HFFc6 (cell line): ENCODE data around the gene AGPAT4. TPM values are rescaled to one million over a fixed set of nuclear protein-coding genes. Genes with fewer than 3 reads are reported as not detected.

Experiments
- DNase-seq: peaks from one replicate; pipeline ENCODE4 v3.0.0-alpha.2; 2018
- H3K27ac Mint-ChIP-seq: 2 replicates; pipeline ENCODE4 v1.8.0; 2020; ENCODE audit warnings: mild to moderate bottlenecking, mixed read lengths
- H3K27me3 Mint-ChIP-seq: 2 replicates; pipeline ENCODE4 v1.8.0; 2021; ENCODE audit warnings: mild to moderate bottlenecking, moderate library complexity, mixed read lengths; ENCODE audit not compliant: insufficient read depth
- H3K36me3 Mint-ChIP-seq: 2 replicates; pipeline ENCODE4 v1.8.0; 2021; ENCODE audit warnings: low read depth, mixed read lengths
- H3K4me1 Mint-ChIP-seq: 2 replicates; pipeline ENCODE4 v1.8.0; 2020; ENCODE audit warnings: low read depth, mixed read lengths
- H3K4me3 Mint-ChIP-seq: 2 replicates; pipeline ENCODE4 v1.8.0; 2020; ENCODE audit warnings: mild to moderate bottlenecking, moderate library complexity, mixed read lengths
- H3K9me3 Mint-ChIP-seq: 2 replicates; pipeline ENCODE4 v1.8.0; 2020; ENCODE audit warnings: mild to moderate bottlenecking, mixed read lengths
- CTCF ChIP-seq: fragments of 200-600 bp; sonication (generic); IDR thresholded peaks from 2 replicates; pipeline ENCODE4 v1.5.0; 2021; ENCODE audit warnings: antibody characterized with exemption, mild to moderate bottlenecking
- total RNA-seq, 6 experiments: library from RNA; stranded (reverse); fragmentation: NEBNext Ultra II Directional; extraction: Animal tissue kit (Norgen Biotek cat#: 25700); gene quantifications; 2 replicates in 1 of 6; 3 replicates in 5 of 6; pipeline ENCODE4 v1.2.3, GENCODE V29; 2021

AGPAT4 gene
- total RNA-seq, 6 experiments from 2014 or later = 2.3 to 4.0 (median 2.7) TPM

GRCh38 chr6:161211380-161212035 is 62.4 kb downstream of the AGPAT4 start:
- Mint-ChIP-seq H3K4me1 (peaks cover 18% of the 10 kb centered on the region), H3K36me3 (peaks cover 41% of the 10 kb centered on the region), H3K4me3 (no peak overlapping the region), H3K9me3 (peaks cover 18% of the 10 kb centered on the region), H3K27me3 (no peaks in the 10 kb centered on the region), H3K27ac (no peak overlapping the region)
- DNase-seq = no peak
- TF ChIP-seq CTCF = no peak

- no peak for TF ChIP-seq CTCF
- H3K27ac Mint-ChIP-seq = no peak overlapping the region
- H3K9me3 Mint-ChIP-seq = peaks cover 18% of the 10 kb centered on the region
- no peak overlapping the region for H3K4me3 Mint-ChIP-seq
- no peak for DNase-seq
- H3K36me3 Mint-ChIP-seq = peaks cover 35% of the 10 kb centered on the region; the same call in 1 of the 2 replicates
- peaks cover 12% of the 10 kb centered on the region for H3K4me1 Mint-ChIP-seq
- H3K27me3 Mint-ChIP-seq = no peaks in the 10 kb centered on the region
Observed at GRCh38 chr6:161210857-161211256, 63.0 kb downstream of the AGPAT4 start.

- TF ChIP-seq CTCF = no peak
- Mint-ChIP-seq H3K4me3 (no peak overlapping the region), H3K36me3 (peaks cover 26% of the 10 kb centered on the region; the same call in 1 of the 2 replicates), H3K9me3 (peaks cover 18% of the 10 kb centered on the region), H3K27me3 (no peaks in the 10 kb centered on the region), H3K27ac (no peak overlapping the region), H3K4me1 (no peaks in the 10 kb centered on the region; the same call in 1 of the 2 replicates)
- DNase-seq = no peak
Observed at GRCh38 chr6:161207200-161207599, 66.7 kb downstream of the AGPAT4 start.

- no peak for DNase-seq
- Mint-ChIP-seq H3K27ac (no peak overlapping the region), H3K36me3 (peaks cover 9% of the 10 kb centered on the region; the same call in 1 of the 2 replicates), H3K9me3 (peaks cover 3% of the 10 kb centered on the region; the same call in 1 of the 2 replicates), H3K4me3 (no peak overlapping the region), H3K4me1 (no peaks in the 10 kb centered on the region; the same call in 1 of the 2 replicates), H3K27me3 (no peaks in the 10 kb centered on the region)
- no peak for TF ChIP-seq CTCF
Observed at GRCh38 chr6:161204866-161205557, 68.8 kb downstream of the AGPAT4 start.

- H3K27me3 Mint-ChIP-seq = peaks cover 4% of the 10 kb centered on the region; the same call in 1 of the 2 replicates
- no peak for DNase-seq
- H3K4me1 Mint-ChIP-seq = no peaks in the 10 kb centered on the region; the same call in none of the 2 replicates
- TF ChIP-seq CTCF = peak; percentile 43; the same call in 1 of the 2 replicates
- no peak overlapping the region for H3K4me3 Mint-ChIP-seq
- no peaks in the 10 kb centered on the region for H3K9me3 Mint-ChIP-seq
- H3K27ac Mint-ChIP-seq = no peak overlapping the region
- no peaks in the 10 kb centered on the region; the same call in 1 of the 2 replicates for H3K36me3 Mint-ChIP-seq
Observed at GRCh38 chr6:161200610-161201370, 73.1 kb downstream of the AGPAT4 start.
